SU-DHL-6 (cell line): ENCODE data around the gene TMEM35B.
"Not testable (repeated sequence)": the region's sequence is repeated elsewhere in the genome, so short reads cannot be mapped to it uniquely, and the experiment has no call there.

ENCODE experiments used
- H2AFZ ChIP-seq: fragments of 200-600 bp; sonication (generic); 2 replicates; pipeline ENCODE4 v1.6.1; 2014; ENCODE audit warnings: low read depth, mild to moderate bottlenecking, moderate library complexity, mixed read lengths, antibody characterized with exemption, low read length; ENCODE audit not compliant: severe bottlenecking
- H3F3A ChIP-seq: fragments of 200-600 bp; shearing (Covaris generic); 2 replicates; pipeline ENCODE4 v1.6.0; 2016; ENCODE audit warnings: antibody characterized with exemption, mild to moderate bottlenecking; ENCODE audit not compliant: insufficient read depth
- H3K27ac ChIP-seq: fragments of 200-600 bp; sonication (generic); 2 replicates; pipeline ENCODE4 v1.5.1; 2016; ENCODE audit warnings: low read depth, mild to moderate bottlenecking, low read length, moderate library complexity, mixed read lengths
- H3K27me3 ChIP-seq: fragments of 200-600 bp; sonication (generic), shearing (Covaris generic); 2 replicates; pipeline ENCODE4 v1.6.0; 2014; ENCODE audit warnings: mild to moderate bottlenecking, low read length
- H3K36me3 ChIP-seq: fragments of 200-600 bp; sonication (generic); 2 replicates; pipeline ENCODE4 v1.6.1; 2014; ENCODE audit warnings: mild to moderate bottlenecking, low read length, mixed read lengths
- H3K4me2 ChIP-seq: fragments of 300-600, 200-600 bp; shearing (Covaris generic), sonication (generic); 2 replicates; pipeline ENCODE4 v1.6.0; 2014; ENCODE audit warnings: low read length, low read depth, mild to moderate bottlenecking; ENCODE audit not compliant: poor library complexity, severe bottlenecking
- H3K4me3 ChIP-seq: fragments of 200-600 bp; sonication (generic); 2 replicates; pipeline ENCODE4 v1.5.1; 2014; ENCODE audit warnings: antibody characterized with exemption, low read length, mild to moderate bottlenecking, mixed read lengths; ENCODE audit not compliant: insufficient read depth, poor library complexity, severe bottlenecking
- H3K79me2 ChIP-seq: fragments of 200-600 bp; sonication (generic); 2 replicates; pipeline ENCODE4 v1.6.1; 2014; ENCODE audit warnings: mild to moderate bottlenecking, low read length, moderate library complexity; ENCODE audit not compliant: insufficient read depth
- H3K9ac ChIP-seq: fragments of 200-600 bp; sonication (generic); 2 replicates; pipeline ENCODE4 v1.7.0; 2014; ENCODE audit warnings: mild to moderate bottlenecking, low read length
- H3K9me2 ChIP-seq: fragments of 200-600 bp; sonication (generic); replicated peaks from 2 replicates; pipeline ENCODE4 v1.6.1; 2014; ENCODE audit warnings: low read length; ENCODE audit not compliant: insufficient read depth
- H3K9me3 ChIP-seq: fragments of 200-600 bp; sonication (generic); 2 replicates; pipeline ENCODE4 v1.6.1; 2014; ENCODE audit warnings: low read length, mixed read lengths; ENCODE audit not compliant: insufficient read depth
- H4K20me1 ChIP-seq: fragments of 200-600 bp; sonication (generic); 2 replicates; pipeline ENCODE4 v1.6.1; 2014; ENCODE audit warnings: low read depth, mild to moderate bottlenecking, antibody characterized with exemption, low read length, moderate library complexity, mixed read lengths
- EZH2phosphoT487 ChIP-seq: fragments of 200-600 bp; sonication (generic), shearing (Covaris generic); conservative IDR thresholded peaks from 2 replicates; pipeline ENCODE4 v1.6.1; 2018; ENCODE audit warnings: mild to moderate bottlenecking, antibody characterized with exemption, low read length, moderate library complexity, mixed read lengths
- TF ChIP-seq, protein P1 (sequence below): fragments of 200-600 bp; sonication (generic); IDR thresholded peaks from one replicate; pipeline ENCODE4 v1.5.1; 2017; ENCODE audit warnings: antibody characterized with exemption, mild to moderate bottlenecking, low read length, moderate library complexity; ENCODE audit not compliant: insufficient read depth, poor library complexity, severe bottlenecking

Gene TMEM35B

DNA sequence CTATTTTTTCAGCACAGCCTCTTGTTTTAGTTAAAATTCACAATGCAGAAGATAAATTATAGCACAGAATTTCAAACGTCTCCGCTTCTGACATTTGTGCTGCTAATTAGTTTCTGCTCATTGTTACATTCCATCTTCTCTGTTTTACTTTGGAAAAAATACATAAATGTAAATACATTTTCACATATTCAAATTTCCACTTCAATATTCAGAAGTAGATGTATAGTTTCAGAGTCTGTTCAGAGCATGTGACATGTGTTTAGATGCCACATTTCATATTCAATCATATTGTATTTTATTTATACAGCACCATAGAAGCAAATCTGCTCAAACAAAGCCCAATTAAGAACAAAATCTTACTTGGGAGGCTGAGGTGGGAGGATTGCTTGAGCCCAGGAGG lies 19.6 kb downstream of the TMEM35B start:
- Histone ChIP-seq H3K9ac (no peak overlapping the region), H3K4me2 (no peak overlapping the region), H4K20me1 (no peaks in the 10 kb centered on the region), H3K9me2 (no peaks in the 10 kb centered on the region), H2AFZ (no peak overlapping the region), H3K27me3 (no peaks in the 10 kb centered on the region), H3K4me3 (no peak overlapping the region), H3F3A (no peaks in the 10 kb centered on the region), H3K36me3 (no peaks in the 10 kb centered on the region), H3K79me2 (no peaks in the 10 kb centered on the region), H3K9me3 (no peaks in the 10 kb centered on the region), H3K27ac (no peak overlapping the region)
- TF ChIP-seq EZH2phosphoT487 = no peak
- TF ChIP-seq, protein P1, sequence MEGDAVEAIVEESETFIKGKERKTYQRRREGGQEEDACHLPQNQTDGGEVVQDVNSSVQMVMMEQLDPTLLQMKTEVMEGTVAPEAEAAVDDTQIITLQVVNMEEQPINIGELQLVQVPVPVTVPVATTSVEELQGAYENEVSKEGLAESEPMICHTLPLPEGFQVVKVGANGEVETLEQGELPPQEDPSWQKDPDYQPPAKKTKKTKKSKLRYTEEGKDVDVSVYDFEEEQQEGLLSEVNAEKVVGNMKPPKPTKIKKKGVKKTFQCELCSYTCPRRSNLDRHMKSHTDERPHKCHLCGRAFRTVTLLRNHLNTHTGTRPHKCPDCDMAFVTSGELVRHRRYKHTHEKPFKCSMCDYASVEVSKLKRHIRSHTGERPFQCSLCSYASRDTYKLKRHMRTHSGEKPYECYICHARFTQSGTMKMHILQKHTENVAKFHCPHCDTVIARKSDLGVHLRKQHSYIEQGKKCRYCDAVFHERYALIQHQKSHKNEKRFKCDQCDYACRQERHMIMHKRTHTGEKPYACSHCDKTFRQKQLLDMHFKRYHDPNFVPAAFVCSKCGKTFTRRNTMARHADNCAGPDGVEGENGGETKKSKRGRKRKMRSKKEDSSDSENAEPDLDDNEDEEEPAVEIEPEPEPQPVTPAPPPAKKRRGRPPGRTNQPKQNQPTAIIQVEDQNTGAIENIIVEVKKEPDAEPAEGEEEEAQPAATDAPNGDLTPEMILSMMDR = no peak

DNA sequence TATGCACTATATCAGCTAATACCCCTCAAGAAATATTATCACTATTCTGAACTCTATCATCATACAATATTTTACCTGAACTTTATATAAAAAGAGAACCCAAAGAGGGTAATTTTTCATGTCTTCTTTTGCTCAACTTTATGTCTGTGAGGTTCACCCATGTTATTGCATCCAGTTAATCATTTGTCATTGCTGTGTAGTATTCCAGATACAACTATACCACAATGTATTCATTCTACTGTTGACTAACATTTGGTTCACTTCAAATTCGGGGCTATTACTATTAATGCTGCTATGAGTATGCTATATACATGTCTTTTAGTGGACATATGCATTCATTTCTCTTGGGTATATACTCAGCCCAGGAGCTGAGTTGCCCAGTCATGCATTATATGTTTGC lies 34.7 kb downstream of the TMEM35B start:
- no peak overlapping the region for H3K4me3 ChIP-seq

DNA sequence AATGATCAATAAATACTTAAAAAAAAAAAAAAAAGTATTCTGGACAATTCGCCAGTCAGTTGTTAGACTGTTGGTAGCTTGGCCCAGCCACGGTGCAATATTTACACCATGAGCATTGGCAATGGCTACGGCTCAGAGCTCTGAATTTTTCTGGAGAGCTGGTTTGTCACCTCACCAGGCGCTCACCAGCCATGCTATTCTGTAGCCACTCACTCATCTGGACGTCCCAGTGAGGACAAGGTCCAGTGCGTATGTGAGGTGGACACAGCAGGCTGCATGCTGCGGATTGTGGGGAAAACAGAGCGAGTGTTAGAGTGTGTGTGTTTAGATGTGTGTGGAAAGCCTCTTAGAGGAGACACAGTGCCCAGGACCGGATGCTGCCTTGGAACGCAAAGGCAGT lies 36.4 kb downstream of the TMEM35B start:
- not testable (repeated sequence) for H3K9me3 ChIP-seq, H3K9ac ChIP-seq, H3K27me3 ChIP-seq, H4K20me1 ChIP-seq, H3K79me2 ChIP-seq, H2AFZ ChIP-seq, H3K36me3 ChIP-seq, H3K4me3 ChIP-seq, H3K27ac ChIP-seq, H3F3A ChIP-seq, H3K9me2 ChIP-seq, H3K4me2 ChIP-seq

More for the DNA sequence above, 34.7 kb downstream of the TMEM35B start:
- no peaks in the 10 kb centered on the region for H3K9me2 ChIP-seq
- H2AFZ ChIP-seq = no peak overlapping the region
- H3K79me2 ChIP-seq = no peaks in the 10 kb centered on the region
- H3K9me3 ChIP-seq = peaks cover 2% of the 10 kb centered on the region; the same call in 1 of the 2 replicates
- H3K4me2 ChIP-seq = no peak overlapping the region
- no peak overlapping the region for H3K9ac ChIP-seq
- no peaks in the 10 kb centered on the region for H3K27me3 ChIP-seq
- no peaks in the 10 kb centered on the region for H4K20me1 ChIP-seq
- no peaks in the 10 kb centered on the region for H3F3A ChIP-seq
- no peak for TF ChIP-seq EZH2phosphoT487
- TF ChIP-seq, protein P1 = no peak
- H3K27ac ChIP-seq = no peak overlapping the region
- no peaks in the 10 kb centered on the region for H3K36me3 ChIP-seq

DNA sequence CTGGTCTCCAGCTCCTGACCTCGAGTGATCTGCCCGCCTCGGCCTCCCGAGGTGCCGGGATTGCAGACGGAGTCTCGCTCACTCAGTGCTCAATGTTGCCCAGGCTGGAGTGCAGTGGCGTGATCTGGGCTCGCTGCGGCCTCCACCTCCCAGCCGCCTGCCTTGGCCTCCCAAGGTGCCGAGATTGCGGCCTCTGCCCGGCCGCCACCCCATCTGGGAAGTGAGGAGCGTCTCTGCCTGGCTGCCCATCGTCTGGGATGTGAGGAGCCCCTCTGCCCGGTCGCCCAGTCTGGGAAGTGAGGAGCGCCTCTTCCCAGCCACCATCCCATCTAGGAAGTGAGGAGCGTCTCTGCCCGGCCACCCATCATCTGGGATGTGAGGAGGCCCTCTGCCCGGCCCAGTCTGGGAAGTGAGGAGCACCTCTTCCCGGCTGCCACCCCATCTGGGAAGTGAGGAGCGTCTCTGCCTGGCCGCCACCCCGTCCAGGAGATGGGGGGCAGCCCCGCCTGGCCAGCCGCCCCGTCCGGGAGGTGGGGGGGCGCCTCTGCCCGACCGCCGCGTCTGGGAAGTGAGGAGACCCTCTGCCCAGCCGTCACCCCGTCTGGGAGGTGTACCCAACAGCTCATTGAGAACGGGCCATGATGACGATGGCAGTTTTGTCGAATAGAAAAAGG lies 37.4 kb downstream of the TMEM35B start:
- H3K36me3 ChIP-seq, H3K27me3 ChIP-seq, H3K4me3 ChIP-seq, H3K9me3 ChIP-seq, H2AFZ ChIP-seq, H3K9me2 ChIP-seq, H3K79me2 ChIP-seq, H3F3A ChIP-seq, H3K27ac ChIP-seq, H4K20me1 ChIP-seq, H3K4me2 ChIP-seq, H3K9ac ChIP-seq: not testable (repeated sequence)
